Caki2 (cell line): ENCODE measurements around the gene RAP1GAP2. TPM values are rescaled to one million over a fixed set of nuclear protein-coding genes. Genes with fewer than 3 reads are reported as not detected.
"Not testable (repeated sequence)": the region's sequence is repeated elsewhere in the genome, so short reads cannot be mapped to it uniquely, and the experiment has no call there.

Experiments
- DNase-seq: peaks from one replicate; pipeline ENCODE4 v3.0.0-alpha.2; 2015; ENCODE audit warnings: low read depth
- in situ Hi-C: cut with HindIII; loops from 2 replicates; pipeline ENCODE4 v1.10.0; 2016; ENCODE audit warnings: low sequenced_read_pairs, low pct_unique_long_range_greater_than_20kb, mixed read lengths
- total RNA-seq: library from RNA; depleted of rRNA; stranded (reverse); fragments of >200 nt; shearing (Covaris generic); gene quantifications from 2 replicates; pipeline ENCODE4 v1.2.3, GENCODE V29; 2014; ENCODE audit warnings: low replicate concordance

RAP1GAP2 gene
- total RNA-seq, 1 experiment from 2014 or later: 2.0 TPM

GRCh38 chr17:3011891-3012290, 215.7 kb downstream of the RAP1GAP2 start:
- no peak for DNase-seq
- in situ Hi-C loops: no loop called here

GRCh38 chr17:3012926-3013581, 216.8 kb downstream of the RAP1GAP2 start:
- peak; percentile 39 for DNase-seq

GRCh38 chr17:3015890-3016289, 219.7 kb downstream of the RAP1GAP2 start:
- in situ Hi-C loops: no loop called here
- DNase-seq: peak; percentile 28

More at GRCh38 chr17:3012926-3013581, 216.8 kb downstream of the RAP1GAP2 start:
- in situ Hi-C loops: no loop called here

GRCh38 chr17:3017936-3018335, 221.7 kb downstream of the RAP1GAP2 start:
- in situ Hi-C loops: no loop called here
- no peak for DNase-seq

GRCh38 chr17:3019761-3020160, 223.5 kb downstream of the RAP1GAP2 start:
- no peak for DNase-seq
- in situ Hi-C loops: no loop called here

GRCh38 chr17:3020381-3020780, 224.1 kb downstream of the RAP1GAP2 start:
- no peak for DNase-seq
- in situ Hi-C loops: no loop called here

GRCh38 chr17:3022197-3022596, 226.0 kb downstream of the RAP1GAP2 start:
- in situ Hi-C loops: no loop called here
- DNase-seq: no peak

- DNase-seq: no peak
These were observed 228.1 kb downstream of the RAP1GAP2 start for GRCh38 chr17:3024346-3024745.

GRCh38 chr17:3025421-3026124, 229.3 kb downstream of the RAP1GAP2 start:
- no peak for DNase-seq
- in situ Hi-C loops: no loop called here

More at GRCh38 chr17:3024346-3024745, 228.1 kb downstream of the RAP1GAP2 start:
- in situ Hi-C loops: no loop called here

- in situ Hi-C loops: no loop called here
- no peak for DNase-seq
These were observed 230.1 kb downstream of the RAP1GAP2 start for GRCh38 chr17:3026125-3026855.

GRCh38 chr17:3026856-3027751, 230.9 kb downstream of the RAP1GAP2 start:
- in situ Hi-C loops: no loop called here
- no peak for DNase-seq

- DNase-seq: no peak
- in situ Hi-C loops: no loop called here
These were observed 231.7 kb downstream of the RAP1GAP2 start for GRCh38 chr17:3027786-3028532.

GRCh38 chr17:3029213-3029913, 233.1 kb downstream of the RAP1GAP2 start:
- in situ Hi-C loops: no loop called here
- DNase-seq: no peak

GRCh38 chr17:3030096-3030495, 233.9 kb downstream of the RAP1GAP2 start:
- DNase-seq: no peak
- in situ Hi-C loops: no loop called here

GRCh38 chr17:3030852-3031470, 234.7 kb downstream of the RAP1GAP2 start:
- in situ Hi-C loops, DNase-seq: not testable (repeated sequence)
